NCI-H1417 treated with DMSO at 0.1 percent for 48 hours (cell line): ENCODE data around the gene RMC1.
A peak's percentile ranks its signal among the peaks of the same experiment; 100 is the strongest.
"Not testable (repeated sequence)": the region's sequence is repeated elsewhere in the genome, so short reads cannot be mapped to it uniquely, and the experiment has no call there.

Experiments
- DNase-seq: peaks from one replicate; lab custom pipeline; 2025; lab: John Stamatoyannopoulos, UW

The RMC1 gene

DNA sequence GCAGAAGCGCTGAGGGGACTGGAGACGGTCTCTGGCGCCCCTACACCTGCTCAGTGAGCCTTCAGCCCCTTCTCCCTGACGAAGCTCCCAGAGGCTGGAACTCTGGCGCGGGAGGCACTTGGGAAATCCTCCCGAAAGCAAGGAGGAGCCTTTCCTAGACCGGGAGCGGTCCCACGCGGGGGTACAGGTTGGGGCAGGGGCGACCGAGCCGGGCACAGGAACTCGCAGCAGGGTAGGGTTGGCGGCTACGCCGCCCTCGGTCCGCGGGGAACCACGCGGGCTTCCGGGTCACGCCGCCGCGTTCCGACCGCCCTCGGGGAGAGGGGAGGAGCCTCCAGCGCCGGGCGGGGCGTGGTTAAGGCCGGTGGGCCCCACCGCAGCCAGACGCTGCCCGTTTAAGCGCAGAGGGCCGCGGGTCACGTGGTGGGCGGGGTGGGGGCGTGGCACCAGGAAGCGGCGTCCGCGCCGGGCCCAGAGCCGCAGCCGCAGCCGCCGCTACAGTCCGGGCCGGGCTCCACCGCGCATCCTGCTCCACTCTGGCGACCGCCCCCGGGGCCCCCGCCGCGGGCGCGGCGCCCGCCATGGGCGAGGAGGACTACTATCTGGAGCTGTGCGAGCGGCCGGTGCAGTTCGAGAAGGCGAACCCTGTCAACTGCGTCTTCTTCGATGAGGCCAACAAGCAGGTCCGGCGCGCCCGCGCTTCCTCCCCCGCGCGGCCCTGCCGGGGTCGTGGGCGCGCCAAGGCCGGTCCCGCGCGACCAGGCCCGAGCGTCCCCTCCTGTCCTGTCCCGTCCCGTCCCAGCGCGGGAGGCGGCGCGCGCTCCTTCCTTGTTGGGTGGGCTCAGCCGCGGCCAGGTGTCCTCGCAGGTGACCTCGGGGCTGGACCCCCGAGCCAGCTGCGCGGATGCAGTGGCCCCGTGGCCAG lies at the start of gene RMC1:
TSS of gene RMC1 (plus strand) at position 474 of the 925 bp plus-strand sequence. CDS start at position 582, 108 bp downstream.
- peak; percentile 74 for DNase-seq

- no peak for DNase-seq
These were observed 49.6 kb upstream of the RMC1 start for GRCh38 chr18:23453680-23454058.

- DNase-seq: no peak
These were observed 46.5 kb upstream of the RMC1 start for GRCh38 chr18:23456835-23457234.

DNA sequence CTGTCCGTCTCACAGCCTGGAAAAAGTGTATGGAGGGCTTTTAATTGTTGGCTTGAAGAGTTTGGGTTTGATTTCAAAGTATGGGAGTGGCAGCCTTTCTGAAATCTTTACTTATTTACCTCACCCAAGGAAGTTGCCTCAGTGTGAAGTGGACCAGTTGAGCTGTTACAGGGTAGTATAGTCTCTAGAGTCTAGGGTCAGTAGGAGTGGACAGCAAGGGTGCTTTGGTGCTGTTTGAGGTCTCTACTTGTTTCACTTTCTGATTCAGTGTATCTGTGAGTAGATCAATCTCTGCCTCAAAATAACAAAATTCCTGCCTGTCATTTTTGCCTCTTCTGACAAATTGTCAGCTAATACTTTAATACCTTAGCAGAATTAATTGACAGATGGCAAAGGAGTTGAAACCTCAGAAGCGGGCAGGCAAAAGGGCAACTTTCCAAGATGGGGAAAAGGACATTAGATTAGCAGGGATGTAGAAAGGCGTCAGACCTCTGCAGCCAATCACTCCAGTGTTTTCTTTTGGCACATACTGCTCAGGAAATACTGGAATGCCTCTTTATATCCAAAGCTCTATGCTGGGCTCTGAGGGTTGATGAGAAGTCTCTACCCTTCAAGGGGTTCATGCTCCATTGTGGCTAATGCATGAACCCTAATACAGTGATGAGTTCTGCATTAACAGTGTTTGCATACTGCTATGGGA lies 44.3 kb upstream of the RMC1 start:
- no peak for DNase-seq

DNA sequence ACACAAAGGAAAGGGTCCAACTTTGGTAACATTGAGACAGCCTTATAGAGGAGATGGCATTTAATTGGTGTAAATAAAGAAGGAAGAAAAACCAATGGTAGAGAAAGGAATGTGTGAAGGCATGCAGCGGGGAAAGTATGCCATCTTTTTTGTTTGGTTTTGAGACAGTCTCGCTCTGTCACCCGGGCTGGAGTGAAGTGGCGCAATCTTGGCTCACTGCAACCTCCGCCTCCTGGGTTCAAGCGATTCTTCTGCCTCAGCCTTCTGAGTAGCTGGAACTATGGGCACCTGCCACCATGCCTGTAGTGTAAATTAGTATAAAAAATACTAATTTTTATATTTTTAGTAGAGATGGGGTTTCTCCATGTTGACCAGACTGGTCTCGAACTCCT lies 43.8 kb upstream of the RMC1 start:
- DNase-seq: no peak

DNA sequence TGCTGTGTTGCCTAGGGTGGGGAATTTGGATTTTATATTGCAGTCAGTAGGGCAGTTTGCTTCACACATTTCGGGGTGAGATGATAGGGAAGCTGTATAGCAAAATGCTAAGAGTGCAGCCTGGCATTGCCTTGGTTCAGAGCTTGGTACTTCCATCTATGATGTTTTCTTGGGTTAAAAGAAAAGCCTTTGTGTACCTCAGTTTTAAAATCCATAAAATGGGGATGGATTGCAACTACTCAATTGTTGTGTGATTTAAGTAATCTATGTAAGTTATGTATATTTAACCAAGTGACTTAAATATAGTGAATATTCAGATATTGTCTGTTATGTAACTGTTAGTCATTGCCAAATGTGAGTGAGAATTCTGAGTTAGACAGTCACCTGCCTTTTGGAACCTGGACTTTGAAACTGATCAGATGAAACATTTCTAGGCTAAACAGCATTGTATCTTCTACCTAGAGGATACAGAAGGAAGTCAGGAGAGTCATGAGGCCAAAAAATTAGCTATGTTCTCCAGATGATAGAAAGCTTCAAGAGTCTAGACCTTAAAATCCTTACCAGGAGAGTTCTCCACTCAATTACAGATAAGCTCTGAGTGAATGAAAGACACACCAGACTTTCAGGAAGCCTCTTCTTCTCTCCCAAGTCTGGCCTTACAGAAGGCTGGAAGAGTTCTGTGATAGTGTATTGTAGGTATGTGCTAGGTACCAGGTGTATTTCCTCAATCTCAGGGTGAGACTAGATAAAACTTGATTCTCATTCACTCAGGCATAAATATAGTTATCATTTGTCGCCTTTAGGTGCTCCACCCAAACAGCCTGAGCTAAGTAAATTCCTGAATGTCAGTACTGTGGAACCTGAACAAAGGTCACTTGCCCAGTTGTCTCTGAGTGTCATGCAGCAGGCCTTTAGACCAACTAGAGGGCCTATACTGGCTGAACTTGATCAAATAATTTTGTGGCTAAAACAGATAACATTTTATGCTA lies 42.7 kb upstream of the RMC1 start:
- DNase-seq: no peak

GRCh38 chr18:23462876-23463275 lies 40.4 kb upstream of the RMC1 start:
- DNase-seq: no peak

- DNase-seq: no peak
These were observed 34.4 kb upstream of the RMC1 start for GRCh38 chr18:23468753-23469459.

GRCh38 chr18:23470620-23471387 lies 32.5 kb upstream of the RMC1 start:
- no peak for DNase-seq

GRCh38 chr18:23471486-23471885 lies 31.8 kb upstream of the RMC1 start:
- DNase-seq: no peak

GRCh38 chr18:23479829-23480505 lies 23.3 kb upstream of the RMC1 start:
- DNase-seq: no peak

- DNase-seq: no peak
These were observed 18.6 kb upstream of the RMC1 start for GRCh38 chr18:23484561-23485182.

DNA sequence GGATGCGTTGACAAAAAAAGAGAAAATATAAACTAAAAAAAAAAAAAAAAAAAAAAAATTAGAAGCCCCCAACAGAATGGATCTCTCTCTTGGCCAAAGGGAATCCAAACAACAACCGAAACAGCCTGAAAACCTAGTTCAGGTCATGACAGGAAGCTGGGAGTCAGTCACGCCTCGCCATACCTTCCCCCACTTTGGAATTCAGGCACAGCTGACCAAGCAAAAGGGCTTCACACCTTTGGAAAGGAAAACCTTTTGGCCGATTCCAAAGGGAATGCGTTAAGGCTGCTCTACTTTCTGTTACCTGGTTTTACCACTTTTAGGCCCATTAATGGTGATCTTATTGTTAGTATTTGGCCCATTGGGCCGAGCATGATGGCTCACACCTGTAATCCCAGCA lies 17.9 kb upstream of the RMC1 start:
- DNase-seq: no peak

- no peak for DNase-seq
These were observed 15.4 kb upstream of the RMC1 start for GRCh38 chr18:23487738-23488570.

GRCh38 chr18:23489586-23489985 lies 13.7 kb upstream of the RMC1 start:
- DNase-seq: not testable (repeated sequence)

GRCh38 chr18:23493654-23494053 lies 9.7 kb upstream of the RMC1 start:
- DNase-seq: no peak

DNA sequence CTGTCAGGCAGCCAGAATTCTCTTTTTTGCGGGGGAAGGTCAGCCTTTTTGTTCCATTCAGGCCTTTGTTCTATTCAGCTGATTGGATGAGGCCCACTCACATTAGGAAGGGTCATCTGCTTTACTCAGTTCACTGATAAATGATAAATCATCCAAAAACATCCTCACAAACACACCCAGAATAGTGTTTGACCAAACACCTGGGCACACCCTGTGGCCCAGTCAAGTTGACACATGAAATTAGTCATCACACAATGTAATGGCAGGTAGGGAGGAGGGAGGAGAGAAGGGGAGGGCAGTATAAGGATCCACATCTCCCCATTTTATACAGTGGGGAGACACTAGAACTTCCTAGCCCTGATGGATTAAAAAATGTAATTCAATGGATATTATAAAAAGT lies 8.3 kb upstream of the RMC1 start:
- DNase-seq: no peak

DNA sequence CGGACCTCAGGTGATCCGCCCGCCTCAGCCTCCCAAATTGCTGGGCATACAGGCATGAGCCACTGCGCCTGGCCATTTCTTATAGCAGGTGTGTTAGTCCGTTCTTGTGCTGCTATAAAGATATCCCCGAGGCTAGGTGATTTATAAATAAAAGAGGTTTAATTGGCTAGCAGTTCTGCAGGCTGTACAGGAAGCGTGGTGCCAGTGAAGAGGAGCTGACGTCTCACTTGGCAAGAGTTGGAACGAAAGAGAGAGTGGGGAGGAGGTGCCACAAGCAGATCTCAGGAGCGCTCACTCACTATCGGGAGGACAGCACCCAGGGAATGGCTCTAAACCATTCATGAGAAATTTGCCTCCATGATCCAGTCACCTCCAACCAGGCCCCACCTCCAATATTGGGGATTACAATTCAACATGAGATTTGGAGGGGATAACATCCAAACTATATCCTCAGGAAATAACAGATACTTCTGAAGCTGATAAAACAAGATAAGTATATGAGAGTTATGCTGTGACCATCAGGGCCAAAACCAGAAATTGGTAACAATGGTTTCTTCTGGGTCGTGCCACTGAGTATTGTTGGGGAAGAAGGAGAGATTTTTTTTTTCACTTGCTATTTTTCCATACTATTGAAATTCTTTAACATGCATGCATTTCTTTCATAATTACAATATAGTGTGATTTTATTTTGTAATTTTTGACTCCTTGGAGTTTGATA lies 7.4 kb upstream of the RMC1 start:
- no peak for DNase-seq
